NOMO-1 (cell line): ENCODE data around the gene ZBTB1.

ENCODE experiments used
- DNase-seq, 2 experiments: peaks; one replicate each; lab custom pipeline; 2025; ENCODE audit not compliant: unreplicated experiment in 2 of 2; lab: John Stamatoyannopoulos, UW

The ZBTB1 gene

GRCh38 chr14:64504310-64504896 is at the start of gene ZBTB1:
Gene ZBTB1, plus strand, starts transcription at chr14:64504770. Its CDS starts 16,735 bp downstream, at chr14:64521505.
- DNase-seq: peak; percentile 75 to 88

DNA sequence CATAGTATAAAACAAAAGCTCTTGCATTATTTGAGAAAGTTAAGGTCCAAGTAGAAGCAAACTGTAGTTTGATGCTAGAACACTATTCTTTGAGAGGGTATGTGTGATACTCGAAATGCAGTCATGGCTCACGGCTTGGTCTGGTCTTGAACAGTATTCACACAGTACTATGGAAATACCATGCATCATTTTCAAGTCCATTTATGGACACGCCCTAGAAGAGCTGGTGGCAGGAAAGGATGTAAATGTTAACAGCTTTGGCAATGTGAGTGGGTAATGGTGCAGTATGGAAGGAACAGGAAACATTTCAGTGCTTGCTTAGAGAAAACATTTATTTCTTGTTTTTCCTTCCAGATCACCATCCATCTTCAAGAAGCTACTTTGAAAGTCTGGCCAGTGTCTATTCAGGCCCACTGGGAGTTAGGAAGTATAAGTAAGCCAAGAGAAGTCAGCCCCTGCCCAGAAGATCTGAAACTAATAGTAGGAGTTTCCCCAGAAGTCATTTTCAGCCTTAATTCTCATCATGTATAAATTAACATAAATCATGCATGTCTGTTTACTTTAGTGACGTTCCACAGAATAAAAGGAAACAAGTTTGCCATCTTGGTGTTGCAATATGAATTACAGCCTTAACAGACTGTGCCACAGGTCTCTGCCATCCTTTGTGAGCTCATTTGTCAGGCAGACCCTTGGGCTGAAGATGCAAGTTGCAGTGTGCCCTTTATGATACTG is 45.0 kb upstream of the ZBTB1 start:
- no peak for DNase-seq

DNA sequence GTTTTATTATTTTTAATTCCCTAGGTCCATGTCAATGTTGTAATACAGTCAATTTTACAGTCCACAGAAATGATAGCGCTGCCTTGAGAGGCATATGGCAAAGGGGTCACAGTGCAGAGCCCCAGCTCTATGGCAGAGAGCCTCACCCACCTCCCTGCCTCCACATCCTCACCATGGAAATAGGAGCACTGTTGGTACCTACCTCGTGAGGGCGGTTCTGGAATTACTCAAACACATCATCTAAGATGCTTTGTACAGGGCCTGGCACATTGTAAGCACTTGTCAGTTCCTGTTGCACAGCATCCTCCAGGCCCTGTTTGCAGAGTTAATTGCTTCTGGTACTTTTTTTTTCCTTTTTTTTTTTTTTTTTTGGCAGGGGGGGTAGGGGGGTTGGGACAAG is 43.3 kb upstream of the ZBTB1 start:
- no peak for DNase-seq

DNA sequence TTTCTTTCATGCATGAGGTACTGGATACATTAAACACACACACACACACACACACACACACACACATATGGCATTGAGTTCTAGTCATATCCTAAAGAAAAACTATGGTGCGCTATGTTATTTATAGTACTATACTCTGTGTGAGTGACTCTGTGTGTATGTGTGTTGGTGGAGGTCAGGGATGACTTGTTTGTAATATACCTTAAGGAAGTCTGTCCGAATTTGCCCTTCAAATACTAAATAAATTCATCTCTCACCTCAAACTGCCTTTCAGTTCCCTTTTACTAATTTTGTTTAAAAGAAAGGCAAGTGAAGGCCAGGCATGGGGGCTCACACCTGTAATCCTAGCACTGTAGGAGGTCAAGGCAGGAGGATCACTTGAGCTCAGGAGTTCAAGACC is 41.4 kb upstream of the ZBTB1 start:
- no peak for DNase-seq

DNA sequence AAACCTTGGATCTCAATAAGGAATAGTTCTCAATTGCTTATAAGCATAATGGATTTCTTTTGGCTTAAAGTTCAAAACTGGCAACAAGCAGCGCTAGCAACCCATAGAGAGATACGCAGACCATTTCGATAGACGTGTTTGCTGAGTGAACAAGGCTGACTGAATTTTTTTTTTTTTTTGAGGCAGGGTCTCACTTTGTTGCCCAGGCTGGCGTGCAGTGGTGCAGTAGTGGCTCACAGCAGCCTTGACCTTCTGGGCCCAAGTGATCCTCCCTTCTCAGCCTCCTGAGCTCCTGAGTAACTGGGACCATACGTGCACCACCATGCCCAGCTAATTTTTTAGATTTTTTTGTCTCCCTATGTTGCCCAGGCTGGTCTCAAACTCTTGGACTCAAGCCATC is 40.7 kb upstream of the ZBTB1 start:
- no peak for DNase-seq

DNA sequence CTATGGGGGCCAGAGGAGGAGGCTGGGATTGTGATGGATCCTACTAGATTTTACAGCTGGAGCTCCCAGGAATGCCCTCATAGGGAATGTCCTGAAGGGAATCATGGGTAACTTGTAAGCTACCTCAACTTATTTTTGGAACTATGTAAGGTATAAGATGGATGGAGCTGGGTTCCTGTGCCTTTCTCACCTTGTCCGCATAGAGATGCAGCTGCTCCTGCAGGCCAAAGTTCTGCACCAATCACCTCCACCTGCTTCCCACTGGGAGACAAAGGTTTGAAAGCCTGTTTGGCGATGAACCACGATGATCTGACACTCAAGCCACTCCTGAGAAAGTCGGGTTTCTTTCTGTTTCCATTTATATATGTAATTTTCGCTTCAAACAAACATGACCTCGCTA is 39.9 kb upstream of the ZBTB1 start:
- DNase-seq: no peak

GRCh38 chr14:64465191-64465822 is 39.3 kb upstream of the ZBTB1 start, which contains the start of gene AKAP5:
Gene AKAP5, plus strand, starts transcription at chr14:64465499. Its CDS starts 2,896 bp downstream, at chr14:64468395.
- DNase-seq: no peak

- no peak for DNase-seq
These were observed 38.6 kb upstream of the ZBTB1 start for GRCh38 chr14:64465831-64466554.

GRCh38 chr14:64467101-64467500 is 37.5 kb upstream of the ZBTB1 start:
- DNase-seq: peak in 1 of 2 experiments; percentile 16

DNA sequence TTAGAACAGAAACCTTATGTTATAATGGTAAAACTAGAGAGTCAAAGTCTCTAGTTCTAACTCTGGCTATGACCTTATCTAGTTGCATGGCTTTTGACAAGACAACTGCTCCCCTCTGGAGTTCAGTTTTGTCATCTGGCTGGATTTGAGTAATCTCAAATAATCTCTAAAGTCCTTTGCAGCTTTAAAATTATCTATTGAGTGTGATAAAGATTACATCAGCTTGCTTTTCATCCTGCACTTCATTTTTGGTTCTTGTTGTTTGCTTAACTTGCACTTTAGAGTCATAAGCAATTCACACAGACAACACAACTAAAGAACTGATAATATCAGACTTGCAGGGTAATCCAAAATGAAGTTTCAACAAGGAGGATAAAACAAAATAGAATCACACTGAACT is 37.0 kb upstream of the ZBTB1 start:
- no peak for DNase-seq

GRCh38 chr14:64468451-64468850 is 36.1 kb upstream of the ZBTB1 start:
- no peak for DNase-seq

- no peak for DNase-seq
These were observed 30.5 kb upstream of the ZBTB1 start for GRCh38 chr14:64474041-64474440.

DNA sequence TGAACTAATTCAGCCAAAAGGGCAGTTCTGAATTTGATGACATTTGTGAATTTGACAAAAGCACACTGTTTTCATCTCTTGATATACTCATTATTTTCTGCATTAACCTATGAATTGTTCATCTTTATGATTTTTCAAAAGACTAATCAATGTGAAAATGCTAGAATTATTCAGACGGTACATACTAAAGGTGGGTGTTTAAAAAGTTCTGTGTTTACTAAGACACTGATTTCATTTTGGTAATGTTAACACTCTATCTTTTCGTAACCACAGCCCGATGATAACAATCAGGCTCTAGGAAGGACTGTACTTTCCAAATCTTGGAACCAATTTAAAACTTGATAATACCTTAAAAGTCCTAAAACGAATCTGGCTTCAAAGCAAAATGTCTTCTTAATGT is 29.9 kb upstream of the ZBTB1 start:
- DNase-seq: no peak

- DNase-seq: no peak
These were observed 28.8 kb upstream of the ZBTB1 start for GRCh38 chr14:64475585-64476273.

GRCh38 chr14:64476438-64476837 is 28.1 kb upstream of the ZBTB1 start:
- DNase-seq: no peak

- DNase-seq: peak in 1 of 2 experiments; percentile 14
These were observed 25.8 kb upstream of the ZBTB1 start for GRCh38 chr14:64478634-64479250.

DNA sequence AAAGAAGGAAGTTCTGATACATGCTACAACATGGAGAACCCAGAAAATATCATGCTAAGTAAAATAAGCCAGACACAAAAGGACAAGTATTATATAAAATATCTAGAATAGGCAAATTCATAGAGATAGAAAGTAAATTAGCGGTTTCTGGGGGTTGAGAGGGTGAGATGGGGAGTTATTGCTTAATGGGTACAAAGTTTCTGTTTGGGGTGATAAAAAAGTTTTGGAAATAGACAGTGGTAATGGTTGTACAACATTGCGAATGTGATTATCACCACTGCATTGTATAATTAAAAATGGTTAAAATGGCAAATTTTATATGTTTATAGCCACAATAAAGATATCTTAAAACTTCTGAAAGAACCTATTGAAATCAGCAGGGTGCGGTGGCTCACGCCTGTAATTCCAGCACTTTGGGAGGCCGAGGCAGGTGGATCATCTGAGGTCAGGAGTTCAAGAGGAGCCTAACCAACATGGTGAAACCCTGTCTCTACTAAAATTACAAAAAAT is 15.9 kb upstream of the ZBTB1 start:
- no peak for DNase-seq

GRCh38 chr14:64491637-64492036 is 12.9 kb upstream of the ZBTB1 start:
- DNase-seq: no peak

DNA sequence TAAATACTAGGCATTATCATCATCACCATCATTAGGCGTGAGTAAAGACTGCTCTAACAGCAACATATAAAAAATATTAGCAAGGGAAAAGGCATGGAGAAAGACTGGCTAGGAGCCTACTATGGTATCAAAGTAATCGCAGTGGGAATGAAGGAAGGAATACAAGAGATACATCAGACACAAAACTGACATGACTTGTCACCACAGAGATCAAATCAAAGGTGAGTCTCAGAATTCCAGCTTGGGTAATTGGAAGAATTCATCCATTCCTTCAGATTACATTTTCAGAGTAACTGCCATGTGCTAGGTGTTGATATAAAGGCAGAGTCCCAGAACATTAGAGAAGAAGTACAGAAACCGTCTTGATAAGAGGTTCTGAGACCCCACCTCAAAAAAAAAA is 11.1 kb upstream of the ZBTB1 start:
- DNase-seq: no peak

GRCh38 chr14:64495252-64495651 is 9.3 kb upstream of the ZBTB1 start:
- no peak for DNase-seq
